GM19467 (cell line): ENCODE measurements around the gene STX8.
"Not testable (repeated sequence)": the region's sequence is repeated elsewhere in the genome, so short reads cannot be mapped to it uniquely, and the experiment has no call there.

Source experiments
- ATAC-seq: cut with Tn5 transposase; IDR thresholded peaks from one replicate; pipeline ENCODE4 v1.9.1; 2021; ENCODE audit warnings: mild to moderate bottlenecking, moderate library complexity; ENCODE audit not compliant: unreplicated experiment

The STX8 gene

DNA sequence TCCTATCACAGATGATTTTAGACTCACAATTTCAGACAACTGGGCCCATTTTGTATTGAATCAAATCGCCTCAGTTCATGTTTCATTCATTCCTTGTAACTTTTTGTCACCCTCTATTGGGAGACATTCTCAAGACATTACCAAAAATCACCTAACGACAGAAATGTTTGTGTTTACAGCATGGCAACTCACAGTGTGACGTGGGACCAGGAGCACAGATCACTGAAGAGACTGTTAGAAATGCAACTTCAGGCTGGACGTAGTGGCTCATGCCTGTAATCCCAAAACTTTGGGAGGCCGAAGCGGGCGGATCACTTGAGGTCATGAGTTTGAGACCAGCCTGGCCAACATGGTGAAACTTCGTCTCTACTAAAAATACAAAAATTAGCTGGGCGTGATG, 304.7 kb downstream of the STX8 start:
- no peak for ATAC-seq

GRCh38 chr17:9269350-9270035, 306.1 kb downstream of the STX8 start:
- no peak for ATAC-seq

GRCh38 chr17:9268546-9268945, 307.1 kb downstream of the STX8 start:
- ATAC-seq: no peak

DNA sequence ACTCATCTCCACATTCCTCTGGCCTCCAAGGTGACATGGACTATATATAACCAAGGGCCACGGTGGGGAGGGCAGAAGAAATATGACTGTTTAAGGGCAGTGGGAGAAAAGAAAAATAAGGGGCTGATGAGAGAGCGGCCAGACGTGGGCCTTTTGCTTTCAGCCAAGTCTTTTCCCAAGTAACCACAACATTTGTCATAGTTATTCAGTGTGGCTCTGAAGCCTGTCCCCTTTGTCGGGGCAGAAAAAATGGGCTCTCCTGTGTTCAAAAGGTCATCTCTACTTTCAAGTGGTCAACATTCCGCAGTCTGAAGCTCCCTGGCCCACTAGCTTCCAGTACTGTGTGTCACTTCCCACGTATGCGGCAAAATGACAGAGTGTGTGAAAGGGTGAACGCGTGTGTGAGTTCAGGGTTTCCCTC, 308.9 kb downstream of the STX8 start:
- no peak for ATAC-seq

- ATAC-seq: no peak
Measured at GRCh38 chr17:9266031-9266680, 309.5 kb downstream of the STX8 start.

GRCh38 chr17:9261081-9262012, 314.3 kb downstream of the STX8 start:
- no peak for ATAC-seq

DNA sequence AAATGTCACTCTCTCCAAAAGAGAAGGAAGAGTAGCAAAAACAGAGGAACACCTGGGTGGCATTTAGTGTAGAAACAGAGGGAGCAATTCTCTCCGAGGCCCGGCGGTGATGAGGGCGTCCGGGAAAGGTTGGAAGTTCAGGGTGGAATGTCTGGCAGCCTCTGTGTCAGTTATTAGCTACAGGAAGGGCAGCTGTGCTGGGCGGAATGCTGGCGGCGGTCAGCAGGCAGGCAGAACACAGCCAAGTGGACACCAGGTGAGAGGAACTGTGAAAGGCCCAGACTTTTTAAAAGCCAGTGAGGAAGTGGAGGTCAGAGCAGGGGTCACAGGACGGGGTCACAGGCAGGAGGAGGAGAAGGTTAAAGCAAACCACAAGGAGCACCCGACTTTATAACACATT, 316.2 kb downstream of the STX8 start:
- ATAC-seq: no peak

DNA sequence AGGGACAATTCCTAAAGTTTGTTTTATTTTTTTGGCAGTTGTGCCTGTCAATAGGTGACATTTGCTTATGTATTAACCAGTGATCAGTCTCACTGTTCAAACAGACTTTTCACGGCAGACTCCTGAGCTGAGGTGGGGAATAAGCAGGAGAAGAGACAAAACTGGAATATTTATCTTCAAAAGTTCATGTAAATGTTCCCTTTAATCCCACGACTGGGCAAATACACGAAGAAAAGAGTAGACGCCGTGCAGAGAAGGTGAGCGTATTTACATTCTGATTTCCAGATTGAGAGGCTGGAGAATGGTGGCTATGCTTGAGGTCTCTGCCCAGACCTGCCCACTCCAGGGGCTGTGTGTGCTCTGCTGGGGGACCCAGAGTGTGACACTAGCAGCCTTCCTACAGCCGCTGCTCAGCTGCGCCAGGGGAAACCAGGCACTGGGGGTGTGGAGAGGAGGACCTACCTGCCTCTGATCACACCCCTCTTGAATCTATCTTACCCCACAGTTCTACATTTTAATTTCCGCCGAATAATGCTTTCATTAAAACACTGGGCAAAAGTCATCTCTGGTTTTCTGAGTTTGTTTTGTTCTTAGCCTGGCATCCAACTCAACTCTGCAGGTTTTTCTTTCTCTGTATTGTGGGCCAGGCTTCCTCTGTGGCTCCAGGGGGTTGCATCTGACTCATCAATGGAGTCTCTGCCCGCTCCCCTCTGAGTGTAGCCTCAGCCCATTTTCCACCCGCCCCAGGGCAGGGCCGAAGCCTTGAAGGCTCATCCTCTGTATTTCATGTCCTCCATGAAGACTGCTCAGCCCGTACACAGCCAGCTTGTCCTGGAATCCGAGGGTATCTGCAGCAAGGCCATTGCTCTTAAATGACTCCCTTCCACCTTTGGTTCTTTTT, 317.3 kb downstream of the STX8 start:
- ATAC-seq: no peak

DNA sequence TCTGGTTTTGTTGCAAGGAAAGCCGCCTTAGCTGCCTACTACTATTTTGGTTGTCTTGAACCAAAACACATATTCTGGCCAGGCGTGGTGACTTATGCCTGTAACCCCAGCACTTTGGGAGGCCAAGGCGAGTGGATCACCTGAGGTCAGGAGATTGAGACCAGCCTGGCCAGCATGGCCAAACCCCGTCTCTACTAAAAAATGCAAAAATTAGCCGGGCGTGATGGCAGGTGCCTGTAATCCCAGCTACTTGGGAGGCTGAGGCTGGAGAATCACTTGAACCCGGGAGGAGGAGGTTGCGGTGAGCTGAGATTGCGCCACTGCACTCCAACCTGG, 318.0 kb downstream of the STX8 start:
- not testable (repeated sequence) for ATAC-seq

- no peak for ATAC-seq
Measured at GRCh38 chr17:9256751-9257629, 318.6 kb downstream of the STX8 start.

DNA sequence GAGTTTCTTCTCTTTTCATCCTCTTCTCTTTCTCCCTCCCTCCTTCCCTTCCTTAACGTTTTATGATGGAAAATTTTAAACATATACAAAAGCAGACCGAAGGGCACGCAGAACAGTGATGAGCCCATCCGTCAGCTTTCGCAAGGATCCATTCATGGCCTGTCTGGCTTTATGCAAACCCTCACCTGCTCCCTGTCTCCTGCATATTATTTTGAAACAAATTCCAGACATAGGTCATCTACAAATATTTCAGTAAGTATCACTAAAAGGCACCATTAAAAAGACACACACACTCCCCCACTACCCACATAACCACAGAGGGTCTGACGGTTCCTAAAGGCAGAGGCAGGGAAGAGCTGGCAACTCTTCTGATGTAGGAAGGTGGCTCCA, 319.3 kb downstream of the STX8 start:
- ATAC-seq: no peak

DNA sequence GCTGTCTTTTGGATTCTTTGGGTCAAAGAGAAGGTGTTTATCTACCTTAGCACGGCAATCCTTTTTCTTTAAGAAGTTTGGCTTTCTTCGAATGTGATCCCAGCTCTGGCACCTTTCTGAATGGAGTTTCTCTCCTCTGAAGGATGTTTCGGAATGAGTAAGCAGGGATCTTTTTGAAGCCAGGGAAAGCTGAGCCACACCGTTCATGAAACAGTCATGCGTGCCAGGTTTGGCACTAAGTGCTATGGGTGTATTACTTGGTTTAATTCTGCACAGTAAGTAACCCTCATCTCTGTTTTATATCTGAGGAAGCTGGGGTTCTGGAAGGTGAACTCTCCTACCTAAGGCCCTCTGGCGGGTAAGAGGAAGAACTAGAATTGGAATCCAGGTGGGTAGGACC, 319.8 kb downstream of the STX8 start:
- no peak for ATAC-seq

DNA sequence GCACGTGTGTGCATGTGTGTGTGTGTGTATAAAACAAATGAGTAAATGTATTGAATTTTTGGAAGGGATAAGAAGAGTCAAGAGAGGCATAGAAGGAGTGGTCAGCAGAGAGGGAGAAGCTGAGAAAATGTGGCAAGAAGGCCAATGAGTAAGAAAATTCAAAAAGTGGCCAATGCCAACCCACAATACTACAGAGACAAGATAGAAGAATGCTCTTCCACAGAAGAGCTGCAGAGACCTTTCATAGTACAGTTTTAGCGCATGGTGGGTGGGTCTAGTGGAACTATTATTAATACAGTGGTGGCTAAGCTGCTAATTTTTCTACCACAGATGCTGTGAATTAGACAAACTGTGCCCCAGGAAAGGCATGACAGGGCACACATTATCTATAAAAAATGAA, 320.8 kb downstream of the STX8 start:
- no peak for ATAC-seq

DNA sequence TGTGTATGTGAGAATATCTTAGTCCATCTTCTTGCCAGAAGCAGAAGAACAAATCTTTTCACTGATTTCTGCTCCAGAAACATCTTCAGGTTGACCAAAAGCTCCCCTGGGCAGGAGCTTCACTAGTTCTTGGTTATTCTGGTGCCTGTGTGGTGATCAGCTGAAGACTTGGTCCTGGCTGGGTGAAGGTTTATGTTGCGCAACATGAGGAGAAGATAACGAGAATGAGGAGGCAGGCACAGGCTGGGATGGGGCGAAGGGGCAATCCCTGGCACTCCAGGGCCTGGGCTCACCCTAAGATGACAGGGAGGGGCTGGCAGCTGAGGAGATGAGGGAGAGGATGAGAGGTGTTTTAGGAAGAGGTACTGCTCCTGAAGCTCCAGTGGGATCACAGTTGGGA, 322.3 kb downstream of the STX8 start:
- no peak for ATAC-seq

DNA sequence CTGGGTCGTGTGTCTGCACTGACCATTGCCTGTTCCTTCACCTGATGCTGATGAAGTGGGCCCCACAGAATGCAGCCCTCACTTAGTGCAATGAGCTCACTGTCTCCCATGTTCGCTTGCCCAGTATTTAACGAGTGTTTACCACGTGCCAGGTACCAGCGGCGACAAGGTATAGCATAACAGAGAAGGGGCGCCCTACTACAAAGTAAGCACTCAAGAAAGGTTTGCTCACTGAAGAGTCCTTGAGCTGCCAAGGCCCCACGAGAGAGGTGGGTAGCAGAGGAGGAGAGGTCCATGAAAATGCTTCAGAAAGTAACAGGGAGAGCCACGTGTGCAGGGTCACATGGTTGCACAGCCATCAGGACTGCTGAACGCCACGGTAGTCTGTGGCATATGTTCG, 324.3 kb downstream of the STX8 start:
- ATAC-seq: no peak

DNA sequence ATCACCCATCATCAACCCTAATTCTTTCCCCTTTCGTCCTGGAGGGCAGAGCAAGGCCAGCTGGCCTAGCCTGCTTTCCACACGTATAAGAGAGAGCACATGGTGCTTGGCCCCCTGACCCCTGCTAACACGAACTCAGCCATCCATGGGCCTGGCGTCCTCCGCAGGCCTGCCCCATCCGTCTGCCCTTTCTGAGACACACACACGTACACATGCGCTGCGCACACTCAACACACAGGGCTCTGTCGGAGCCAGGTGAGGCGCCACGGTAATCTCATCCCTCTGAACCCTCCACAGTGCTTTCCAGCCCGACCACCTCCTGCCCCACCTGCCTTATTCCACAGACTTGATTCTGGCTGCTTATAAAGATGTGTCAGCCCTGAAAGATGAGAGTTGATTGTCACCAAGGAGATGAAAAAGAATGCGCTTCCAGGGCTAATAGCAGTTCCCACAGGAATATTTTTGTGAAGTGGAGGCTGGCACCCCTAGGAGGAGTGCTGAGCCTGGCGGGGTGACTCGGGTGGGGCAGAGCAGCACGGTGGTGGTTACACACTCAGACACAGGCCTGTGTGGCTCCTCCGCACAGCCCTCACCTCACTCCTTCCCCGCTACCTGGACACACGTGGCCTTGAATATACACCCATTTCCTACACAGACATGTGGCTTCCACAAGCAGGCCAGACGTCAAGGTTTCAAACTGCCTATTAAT, 326.2 kb downstream of the STX8 start:
- no peak for ATAC-seq

DNA sequence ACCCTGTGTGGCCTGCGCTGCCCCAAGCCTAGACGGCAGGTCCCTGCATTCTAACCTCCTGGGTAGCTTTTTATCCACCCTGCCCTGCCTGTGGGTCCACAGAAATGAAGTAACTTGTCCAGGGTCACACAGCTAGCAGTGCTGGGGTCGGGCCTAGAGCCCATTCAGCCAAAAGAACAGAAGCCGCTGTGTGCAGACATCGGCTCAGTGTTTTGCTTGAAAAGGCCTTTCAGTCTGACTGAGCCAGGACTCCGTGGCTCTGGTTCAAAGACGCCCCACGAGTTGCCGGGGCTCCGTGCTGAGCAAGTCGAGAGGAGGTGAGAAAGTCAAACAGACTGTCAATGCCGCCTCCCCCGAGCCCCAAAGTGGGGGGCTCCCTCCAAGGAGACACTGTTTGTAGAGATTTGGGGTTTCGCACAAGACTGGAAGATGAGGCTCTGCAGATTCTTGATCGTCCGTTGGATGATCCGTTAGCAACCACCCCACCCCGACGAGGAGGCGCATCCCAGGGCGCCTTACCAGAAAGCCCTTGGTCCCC, 328.1 kb downstream of the STX8 start:
- no peak for ATAC-seq

DNA sequence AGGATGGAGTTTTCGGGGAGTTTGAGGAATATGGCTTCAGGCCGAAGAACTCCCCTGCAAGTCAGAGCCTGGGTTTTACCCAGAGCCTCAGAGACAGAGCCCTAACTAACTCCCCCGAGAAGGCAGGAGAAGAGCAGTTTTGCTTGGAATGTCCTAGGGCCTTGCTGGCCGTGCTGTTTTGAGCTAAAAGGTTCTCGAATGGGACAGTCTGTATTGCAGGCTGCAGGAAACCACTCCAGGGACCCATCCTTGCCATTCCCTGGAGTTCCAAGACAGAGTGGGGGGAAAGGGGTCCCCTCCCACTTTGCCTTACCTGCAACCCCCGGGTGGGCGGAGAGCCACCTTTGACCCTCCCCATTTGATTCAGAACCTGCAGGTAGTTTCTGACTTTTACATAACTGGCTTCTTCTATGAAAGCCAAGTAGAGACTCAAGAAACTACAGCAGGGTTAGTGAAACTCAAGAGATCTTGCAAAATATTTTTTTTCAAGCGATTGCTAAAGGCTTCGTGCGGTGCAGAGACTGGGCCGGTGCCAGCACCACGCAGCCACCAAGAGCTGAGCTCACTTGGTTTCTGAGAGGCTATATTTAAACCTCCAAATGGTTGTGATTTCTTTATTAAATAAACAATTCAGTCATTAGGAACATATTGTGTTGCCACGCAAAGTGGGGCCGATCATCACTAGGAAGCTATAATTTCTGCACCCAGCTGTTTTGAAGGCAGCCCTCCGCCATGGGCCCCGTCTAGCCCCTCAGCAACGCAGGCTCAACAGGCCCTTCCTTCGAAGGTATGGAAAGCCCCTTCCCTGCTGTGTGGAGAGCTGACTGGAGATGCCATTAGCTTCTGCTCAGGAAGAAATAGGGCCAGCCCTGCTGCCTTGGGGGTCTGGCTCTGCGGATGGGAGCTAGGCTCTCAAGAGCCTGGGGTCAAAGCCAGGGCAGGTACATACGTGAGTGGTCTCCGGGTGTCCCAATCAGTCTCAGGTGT, 331.3 kb downstream of the STX8 start:
- no peak for ATAC-seq
